NK-92 treated with Interleukin-12 subunit alpha and Interleukin-12 subunit beta, amount 100 ng/mL, for 24 hours (cell line): ENCODE measurements around the gene INSYN2B.

ENCODE experiments used
- DNase-seq: peaks from one replicate; lab custom pipeline; 2025; lab: John Stamatoyannopoulos, UW

INSYN2B gene

GRCh38 chr5:169980418-169981053 is at the start of gene INSYN2B:
TSS of gene INSYN2B (minus strand) at chr5:169980495. CDS start at chr5:169883898, 96,597 bp downstream.
- DNase-seq, result no peak

- no peak for DNase-seq
Measured at GRCh38 chr5:170028124-170028523, 47.8 kb upstream of the INSYN2B start.

- DNase-seq, result no peak
Measured at GRCh38 chr5:170025853-170026252, 45.6 kb upstream of the INSYN2B start.

- DNase-seq, result no peak
Measured at GRCh38 chr5:170021506-170021905, 41.2 kb upstream of the INSYN2B start.

GRCh38 chr5:170020423-170020822 is 40.1 kb upstream of the INSYN2B start:
- DNase-seq, result no peak

- DNase-seq, result no peak
Measured at GRCh38 chr5:170012622-170013021, 32.3 kb upstream of the INSYN2B start.

- no peak for DNase-seq
Measured at GRCh38 chr5:170011751-170012150, 31.5 kb upstream of the INSYN2B start.

GRCh38 chr5:170010595-170010994 is 30.3 kb upstream of the INSYN2B start:
- no peak for DNase-seq

GRCh38 chr5:170008376-170008775 is 28.1 kb upstream of the INSYN2B start:
- DNase-seq, result no peak

GRCh38 chr5:170006021-170006420 is 25.7 kb upstream of the INSYN2B start:
- no peak for DNase-seq

GRCh38 chr5:170000155-170000554 is 19.9 kb upstream of the INSYN2B start:
- no peak for DNase-seq

- DNase-seq, result no peak
Measured at GRCh38 chr5:169999621-170000020, 19.3 kb upstream of the INSYN2B start.

GRCh38 chr5:169997798-169998197 is 17.5 kb upstream of the INSYN2B start:
- DNase-seq, result no peak

GRCh38 chr5:169993485-169993790 is 13.1 kb upstream of the INSYN2B start:
- no peak for DNase-seq

GRCh38 chr5:169992789-169993484 is 12.6 kb upstream of the INSYN2B start:
- no peak for DNase-seq

GRCh38 chr5:169991115-169991869 is 11.0 kb upstream of the INSYN2B start:
- DNase-seq, result no peak

GRCh38 chr5:169989365-169989764 is 9.1 kb upstream of the INSYN2B start:
- no peak for DNase-seq

- no peak for DNase-seq
Measured at GRCh38 chr5:169988947-169989346, 8.7 kb upstream of the INSYN2B start.

GRCh38 chr5:169988206-169988605 is 7.9 kb upstream of the INSYN2B start:
- no peak for DNase-seq

- no peak for DNase-seq
Measured at GRCh38 chr5:169979871-169980270, 424 bp downstream of the INSYN2B start.

GRCh38 chr5:169978714-169979113 is 1.6 kb downstream of the INSYN2B start:
- DNase-seq, result no peak

GRCh38 chr5:169974121-169974770 is 6.0 kb downstream of the INSYN2B start:
- no peak for DNase-seq

GRCh38 chr5:169973056-169973455 is 7.2 kb downstream of the INSYN2B start:
- no peak for DNase-seq
